ENCODE data around the gene CLEC16A. TPM values are rescaled to one million over a fixed set of nuclear protein-coding genes. Genes with fewer than 3 reads are reported as not detected.

CLEC16A gene
- total RNA-seq, 1 donor from 2014 or later, result 15.8 TPM

DNA sequence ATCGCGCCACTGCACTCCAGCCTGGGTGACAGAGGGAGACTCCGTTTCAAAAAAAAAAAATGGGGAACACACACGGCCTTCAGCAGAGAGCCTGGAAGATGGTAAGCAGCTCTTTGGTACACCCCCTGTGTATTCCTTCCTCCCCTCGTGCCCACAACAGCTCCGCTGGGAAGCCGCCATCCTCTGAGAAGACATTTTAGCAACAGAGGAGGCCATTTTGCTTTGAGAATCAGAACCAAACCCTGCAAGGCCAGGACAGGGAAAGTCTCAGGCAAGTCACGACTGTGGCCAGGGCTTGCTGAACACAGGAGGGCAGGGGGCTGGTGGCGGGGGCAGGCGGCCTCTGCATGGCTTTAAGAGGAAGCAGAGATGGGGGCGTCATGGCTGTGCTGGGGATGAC is 265.9 kb downstream of the CLEC16A start:
- no peak for FAIRE-seq
- TF ChIP-seq, protein P1, sequence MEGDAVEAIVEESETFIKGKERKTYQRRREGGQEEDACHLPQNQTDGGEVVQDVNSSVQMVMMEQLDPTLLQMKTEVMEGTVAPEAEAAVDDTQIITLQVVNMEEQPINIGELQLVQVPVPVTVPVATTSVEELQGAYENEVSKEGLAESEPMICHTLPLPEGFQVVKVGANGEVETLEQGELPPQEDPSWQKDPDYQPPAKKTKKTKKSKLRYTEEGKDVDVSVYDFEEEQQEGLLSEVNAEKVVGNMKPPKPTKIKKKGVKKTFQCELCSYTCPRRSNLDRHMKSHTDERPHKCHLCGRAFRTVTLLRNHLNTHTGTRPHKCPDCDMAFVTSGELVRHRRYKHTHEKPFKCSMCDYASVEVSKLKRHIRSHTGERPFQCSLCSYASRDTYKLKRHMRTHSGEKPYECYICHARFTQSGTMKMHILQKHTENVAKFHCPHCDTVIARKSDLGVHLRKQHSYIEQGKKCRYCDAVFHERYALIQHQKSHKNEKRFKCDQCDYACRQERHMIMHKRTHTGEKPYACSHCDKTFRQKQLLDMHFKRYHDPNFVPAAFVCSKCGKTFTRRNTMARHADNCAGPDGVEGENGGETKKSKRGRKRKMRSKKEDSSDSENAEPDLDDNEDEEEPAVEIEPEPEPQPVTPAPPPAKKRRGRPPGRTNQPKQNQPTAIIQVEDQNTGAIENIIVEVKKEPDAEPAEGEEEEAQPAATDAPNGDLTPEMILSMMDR (IDR thresholded peaks at IDR 0.05; ENCODE audit: insufficient read depth, low read length, severe bottlenecking), result no peak
- no peak overlapping the region for H3K4me3 ChIP-seq (ENCODE audit: low read depth, low read length)
- H3K27me3 ChIP-seq (ENCODE audit: control insufficient read depth, insufficient read depth, low read length), result no peaks in the 10 kb centered on the region
- H3K36me3 ChIP-seq (ENCODE audit: control insufficient read depth, insufficient read depth, low read length), result no peaks in the 10 kb centered on the region
- no peak for DNase-seq (ENCODE audit: low read depth)

DNA sequence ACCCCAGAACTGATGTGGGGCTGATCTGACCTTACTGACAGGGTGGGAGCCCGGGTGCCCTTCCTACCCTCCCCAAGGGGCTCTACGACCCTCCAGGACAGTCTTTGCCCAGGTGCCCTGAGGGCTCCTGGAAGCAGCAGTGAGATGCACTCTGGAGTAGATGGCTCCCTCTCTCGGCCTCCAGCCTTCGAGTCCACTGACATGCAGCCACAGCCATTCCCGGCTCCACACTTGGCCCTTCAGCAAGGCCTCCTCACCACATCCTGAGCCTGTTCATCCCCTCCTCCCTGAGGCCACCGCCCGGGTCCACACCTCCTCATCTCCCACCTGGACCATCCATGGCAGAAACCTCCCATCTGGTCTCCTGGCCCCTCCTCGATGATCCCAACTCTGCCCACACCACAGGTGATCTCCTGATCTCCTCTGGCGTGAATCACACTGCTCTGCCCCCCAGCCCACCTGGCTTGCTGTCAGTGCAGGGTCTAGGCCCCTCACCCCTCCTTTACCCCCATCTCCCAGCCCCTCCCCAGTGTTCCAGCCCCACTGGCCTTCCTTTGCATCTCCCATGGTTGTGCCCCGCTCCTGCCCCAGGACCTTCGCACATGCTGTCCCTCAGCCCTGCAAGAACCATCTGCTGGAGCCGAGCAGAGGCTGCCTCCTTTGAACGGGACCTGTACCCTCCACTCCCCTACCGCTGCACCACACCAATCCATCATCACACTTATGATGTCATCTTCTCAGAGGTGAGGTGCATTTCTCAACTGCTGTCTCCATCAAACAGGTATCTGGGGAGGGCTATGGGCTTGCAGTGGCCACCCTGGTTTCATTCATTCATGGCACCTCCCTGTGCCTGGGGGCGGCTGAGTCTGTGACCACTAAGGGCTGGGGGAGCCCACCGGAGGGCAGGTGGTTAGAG is 267.0 kb downstream of the CLEC16A start:
- DNase-seq (ENCODE audit: low read depth), result no peak
- FAIRE-seq, result no peak
- Histone ChIP-seq H3K4me3 (ENCODE audit: low read depth, low read length) (no peak overlapping the region), H3K27me3 (ENCODE audit: control insufficient read depth, insufficient read depth, low read length) (no peaks in the 10 kb centered on the region), H3K36me3 (ENCODE audit: control insufficient read depth, insufficient read depth, low read length) (no peaks in the 10 kb centered on the region)
- TF ChIP-seq, protein P1 (IDR thresholded peaks at IDR 0.05; ENCODE audit: insufficient read depth, low read length, severe bottlenecking), result peak; percentile 3

DNA sequence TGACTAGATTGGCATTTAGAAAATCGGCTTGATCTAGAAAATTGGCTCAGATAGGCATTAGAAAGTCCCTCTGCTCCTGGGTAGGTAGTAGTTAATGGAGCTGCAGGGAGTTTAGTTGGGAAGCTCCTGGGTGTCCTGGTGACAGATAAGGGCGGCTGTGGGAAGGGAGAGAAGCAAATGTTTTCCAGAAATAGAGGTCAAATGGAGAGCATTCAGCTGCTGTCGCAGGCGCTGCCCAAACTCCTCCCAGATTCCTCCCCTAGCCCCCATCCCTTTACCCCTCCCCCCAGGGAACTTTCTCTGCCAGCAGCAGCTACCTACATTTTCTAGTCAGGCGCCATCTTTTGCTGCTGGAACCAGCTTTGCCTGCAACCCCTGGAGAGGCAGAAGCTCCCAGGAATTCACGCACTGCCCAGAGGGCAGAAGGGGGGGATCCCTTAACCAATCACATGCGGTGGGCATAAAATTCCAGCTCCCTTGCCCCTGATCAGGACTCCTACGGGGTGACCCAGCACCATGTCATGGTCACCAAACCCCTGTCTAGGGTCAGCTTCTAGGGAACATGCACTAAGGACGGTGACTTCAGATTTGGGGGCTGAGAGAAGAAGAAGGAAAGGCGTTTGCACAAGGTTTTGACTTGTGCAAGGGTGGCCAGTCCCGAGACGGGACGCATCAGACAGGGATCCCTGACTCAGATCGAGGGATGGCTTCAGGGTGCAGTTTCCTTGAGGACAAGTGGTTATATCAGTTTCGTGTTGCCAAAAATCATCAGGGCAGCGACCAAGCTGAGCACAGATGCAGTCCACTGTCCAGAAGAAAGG is 267.8 kb downstream of the CLEC16A start:
- no peaks in the 10 kb centered on the region for H3K36me3 ChIP-seq (ENCODE audit: control insufficient read depth, insufficient read depth, low read length)
- no peak overlapping the region for H3K4me3 ChIP-seq (ENCODE audit: low read depth, low read length)
- DNase-seq (ENCODE audit: low read depth), result no peak
- no peaks in the 10 kb centered on the region for H3K27me3 ChIP-seq (ENCODE audit: control insufficient read depth, insufficient read depth, low read length)
- no peak for FAIRE-seq
- TF ChIP-seq, protein P1 (IDR thresholded peaks at IDR 0.05; ENCODE audit: insufficient read depth, low read length, severe bottlenecking), result no peak

DNA sequence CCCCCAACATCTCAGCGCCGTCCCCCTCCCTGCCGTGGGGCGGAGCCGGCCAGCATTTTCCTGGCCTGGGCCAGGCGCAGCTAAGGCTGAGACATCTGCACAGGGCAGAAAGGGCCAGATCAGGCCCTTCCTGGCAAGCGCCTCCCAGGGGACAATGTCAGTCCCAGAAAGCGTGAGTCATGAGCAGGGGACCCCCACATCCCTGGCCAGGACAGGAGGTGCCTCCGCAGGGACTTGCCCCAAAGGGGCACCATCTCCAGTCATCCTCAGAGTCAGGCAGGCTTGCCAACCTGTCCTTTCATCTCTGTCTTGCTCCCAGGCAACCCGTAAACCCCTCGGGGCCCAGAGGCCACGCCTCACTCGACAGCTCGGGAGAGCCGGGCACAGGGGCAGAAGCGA is 268.4 kb downstream of the CLEC16A start:
- FAIRE-seq (no peak), DNase-seq (ENCODE audit: low read depth) (no peak)
- H3K4me3 ChIP-seq (ENCODE audit: low read depth, low read length), result no peak overlapping the region
- H3K36me3 ChIP-seq (ENCODE audit: control insufficient read depth, insufficient read depth, low read length), result no peaks in the 10 kb centered on the region
- TF ChIP-seq, protein P1 (IDR thresholded peaks at IDR 0.05; ENCODE audit: insufficient read depth, low read length, severe bottlenecking), result no peak
- H3K27me3 ChIP-seq (ENCODE audit: control insufficient read depth, insufficient read depth, low read length), result no peaks in the 10 kb centered on the region

DNA sequence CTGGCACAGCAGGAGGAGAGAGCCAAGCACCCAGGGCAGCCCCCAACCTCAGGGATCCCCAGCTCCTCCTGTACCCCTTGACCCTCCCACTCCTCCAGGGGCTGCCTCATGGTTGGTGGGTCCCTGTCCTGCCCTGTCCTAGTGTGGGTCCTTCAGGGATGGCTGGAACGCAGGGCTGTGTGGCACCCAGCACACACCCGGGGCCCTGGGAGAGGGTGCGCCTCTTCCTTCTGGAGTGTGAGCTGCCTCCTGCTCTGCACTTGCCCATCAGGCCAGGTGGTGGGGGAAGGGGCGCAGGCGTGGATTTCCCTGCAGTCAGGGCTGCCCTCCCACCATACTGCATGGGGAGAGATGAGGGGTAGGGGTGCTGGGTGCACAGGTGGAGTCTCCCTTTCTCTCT is 269.0 kb downstream of the CLEC16A start:
- Histone ChIP-seq H3K36me3 (ENCODE audit: control insufficient read depth, insufficient read depth, low read length) (no peaks in the 10 kb centered on the region), H3K4me3 (ENCODE audit: low read depth, low read length) (no peak overlapping the region), H3K27me3 (ENCODE audit: control insufficient read depth, insufficient read depth, low read length) (no peaks in the 10 kb centered on the region)
- TF ChIP-seq, protein P1 (IDR thresholded peaks at IDR 0.05; ENCODE audit: insufficient read depth, low read length, severe bottlenecking), result no peak
- no peak for FAIRE-seq
- DNase-seq (ENCODE audit: low read depth), result no peak

All from bronchial epithelial cell (primary cell).